ENCODE results near the gene RHOBTB3.

The RHOBTB3 gene

GRCh38 chr5:95731571-95732554, 727 bp downstream of the RHOBTB3 start:
- DNase-seq (ENCODE audit: low read depth in 2 of 3, low spot score in 2 of 3), result peak in 1 of 3 experiments; percentile 10

- DNase-seq (ENCODE audit: low read depth in 2 of 3, low spot score in 2 of 3), result no peak
Measured at GRCh38 chr5:95733107-95733665, 2.0 kb downstream of the RHOBTB3 start.

- no peak for DNase-seq (ENCODE audit: low read depth in 2 of 3, low spot score in 2 of 3)
Measured at GRCh38 chr5:95734187-95734586, 3.1 kb downstream of the RHOBTB3 start.

- DNase-seq (ENCODE audit: low read depth in 2 of 3, low spot score in 2 of 3), result no peak
Measured at GRCh38 chr5:95734906-95735305, 3.8 kb downstream of the RHOBTB3 start.

GRCh38 chr5:95735406-95735805, 4.3 kb downstream of the RHOBTB3 start:
- DNase-seq (ENCODE audit: low read depth in 2 of 3, low spot score in 2 of 3), result no peak

- no peak for DNase-seq (ENCODE audit: low read depth in 2 of 3, low spot score in 2 of 3)
Measured at GRCh38 chr5:95738072-95738471, 6.9 kb downstream of the RHOBTB3 start.

GRCh38 chr5:95738834-95739233, 7.7 kb downstream of the RHOBTB3 start:
- DNase-seq (ENCODE audit: low read depth in 2 of 3, low spot score in 2 of 3), result no peak

- no peak for DNase-seq (ENCODE audit: low read depth in 2 of 3, low spot score in 2 of 3)
Measured at GRCh38 chr5:95739857-95740256, 8.7 kb downstream of the RHOBTB3 start.

- DNase-seq (ENCODE audit: low read depth in 2 of 3, low spot score in 2 of 3), result no peak
Measured at GRCh38 chr5:95741458-95741857, 10.3 kb downstream of the RHOBTB3 start.

- DNase-seq (ENCODE audit: low read depth in 2 of 3, low spot score in 2 of 3), result no peak
Measured at GRCh38 chr5:95743232-95743631, 12.1 kb downstream of the RHOBTB3 start.

GRCh38 chr5:95743877-95744276, 12.7 kb downstream of the RHOBTB3 start:
- no peak for DNase-seq (ENCODE audit: low read depth in 2 of 3, low spot score in 2 of 3)

GRCh38 chr5:95746194-95746593, 15.1 kb downstream of the RHOBTB3 start:
- no peak for DNase-seq (ENCODE audit: low read depth in 2 of 3, low spot score in 2 of 3)

- DNase-seq (ENCODE audit: low read depth in 2 of 3, low spot score in 2 of 3), result no peak
Measured at GRCh38 chr5:95746722-95747679, 15.9 kb downstream of the RHOBTB3 start.

GRCh38 chr5:95748133-95748532, 17.0 kb downstream of the RHOBTB3 start:
- DNase-seq (ENCODE audit: low read depth in 2 of 3, low spot score in 2 of 3), result no peak

GRCh38 chr5:95754545-95754944, 23.4 kb downstream of the RHOBTB3 start:
- no peak for DNase-seq (ENCODE audit: low read depth in 2 of 3, low spot score in 2 of 3)

GRCh38 chr5:95759005-95759404, 27.9 kb downstream of the RHOBTB3 start:
- no peak for DNase-seq (ENCODE audit: low read depth in 2 of 3, low spot score in 2 of 3)

- no peak for DNase-seq (ENCODE audit: low read depth in 2 of 3, low spot score in 2 of 3)
Measured at GRCh38 chr5:95759634-95760033, 28.5 kb downstream of the RHOBTB3 start.

GRCh38 chr5:95760273-95761191, 29.4 kb downstream of the RHOBTB3 start:
- DNase-seq (ENCODE audit: low read depth in 2 of 3, low spot score in 2 of 3), result no peak

- no peak for DNase-seq (ENCODE audit: low read depth in 2 of 3, low spot score in 2 of 3)
Measured at GRCh38 chr5:95761771-95762651, 30.9 kb downstream of the RHOBTB3 start.

Data from activated CD8-positive, alpha-beta memory T cell treated with anti-CD3 and anti-CD28 coated beads for 48 hours (primary cell).